Body of pancreas (tissue), 4 donors: ENCODE measurements around the gene POLD1. TPM values are rescaled to one million over a fixed set of nuclear protein-coding genes. Genes with fewer than 3 reads are reported as not detected.
A peak's percentile ranks its signal among the peaks of the same experiment; 100 is the strongest.
"Not testable (repeated sequence)": the region's sequence is repeated elsewhere in the genome, so short reads cannot be mapped to it uniquely, and the experiment has no call there.

Source experiments
- ATAC-seq: fragments of 150-250 bp; one replicate; pipeline ENCODE4 v1.9.1; 2016
- DNase-seq, 4 donors: peaks; one replicate each; pipeline ENCODE4 v3.0.0-alpha.2; 2019
- H3K27ac ChIP-seq, 4 donors: fragments of 200-600 bp; sonication (generic); 1 replicate in 3 of 4; 2 replicates in 1 of 4; pipeline versions ENCODE4 v1.5.1 to v1.6.1; 2016 to 2019; ENCODE audit warnings: mild to moderate bottlenecking in 1 of 4, mixed read lengths in 1 of 4, moderate library complexity in 1 of 4
- H3K27me3 ChIP-seq, 2 donors: fragments of 200-600 bp; sonication (generic); one replicate each; pipeline ENCODE4 v1.6.0; 2016; ENCODE audit warnings: mild to moderate bottlenecking in 1 of 2
- H3K36me3 ChIP-seq, 2 donors: fragments of 200-600 bp; sonication (generic); replicated peaks in 1 of 2; 2 replicates each; pipeline ENCODE4 v1.5.1; 2016; ENCODE audit warnings: low read depth in 2 of 2; ENCODE audit not compliant: insufficient read depth in 1 of 2
- H3K4me1 ChIP-seq: fragments of 200-600 bp; sonication (generic); one replicate; pipeline ENCODE4 v1.6.0; 2016
- H3K4me3 ChIP-seq, 2 donors: fragments of 200-600 bp; sonication (generic); 1 replicate in 1 of 2; 2 replicates in 1 of 2; pipeline ENCODE4 v1.5.1; 2016 to 2019
- H3K9me3 ChIP-seq, 3 donors: fragments of 200-600 bp; sonication (generic); 1 replicate in 2 of 3; 2 replicates in 1 of 3; pipeline ENCODE4 v1.5.1; 2016
- POLR2A ChIP-seq, 3 donors: fragments of 450-650 bp; IDR thresholded peaks; one replicate each; pipeline ENCODE4 v1.6.1; 2016; ENCODE audit warnings: antibody characterized with exemption in 3 of 3, mild to moderate bottlenecking in 2 of 3
- WGBS, 2 donors: methylation state at CpG; one replicate each; pipeline ENCODE4 v1.1.5; 2017; 5-methylcytosine and 5-hydroxymethylcytosine counted together
- intact Hi-C: fragments of 100-400 bp; cut with DNase I; formaldehyde crosslinking; loops from one replicate; pipeline ENCODE4 v1.15.1; 2023
- total RNA-seq, 2 donors: library from RNA; depleted of rRNA; stranded (reverse); fragments of >200 nt; gene quantifications; one replicate each; pipeline ENCODE4 v1.1.0, GENCODE V29; 2016
- TF ChIP-seq, protein P1 (sequence below), 7 experiments: fragments of 450-650 bp in 4 of 7; fragments of 200-600 bp in 3 of 7; sonication (generic) in 3 of 7; IDR thresholded peaks; one replicate each; pipeline ENCODE4 v1.5.1; 2016 to 2019; ENCODE audit warnings: antibody characterized with exemption in 7 of 7

The POLD1 gene
- total RNA-seq, 2 donors from 2014 or later: 13.2 to 13.8 TPM

DNA sequence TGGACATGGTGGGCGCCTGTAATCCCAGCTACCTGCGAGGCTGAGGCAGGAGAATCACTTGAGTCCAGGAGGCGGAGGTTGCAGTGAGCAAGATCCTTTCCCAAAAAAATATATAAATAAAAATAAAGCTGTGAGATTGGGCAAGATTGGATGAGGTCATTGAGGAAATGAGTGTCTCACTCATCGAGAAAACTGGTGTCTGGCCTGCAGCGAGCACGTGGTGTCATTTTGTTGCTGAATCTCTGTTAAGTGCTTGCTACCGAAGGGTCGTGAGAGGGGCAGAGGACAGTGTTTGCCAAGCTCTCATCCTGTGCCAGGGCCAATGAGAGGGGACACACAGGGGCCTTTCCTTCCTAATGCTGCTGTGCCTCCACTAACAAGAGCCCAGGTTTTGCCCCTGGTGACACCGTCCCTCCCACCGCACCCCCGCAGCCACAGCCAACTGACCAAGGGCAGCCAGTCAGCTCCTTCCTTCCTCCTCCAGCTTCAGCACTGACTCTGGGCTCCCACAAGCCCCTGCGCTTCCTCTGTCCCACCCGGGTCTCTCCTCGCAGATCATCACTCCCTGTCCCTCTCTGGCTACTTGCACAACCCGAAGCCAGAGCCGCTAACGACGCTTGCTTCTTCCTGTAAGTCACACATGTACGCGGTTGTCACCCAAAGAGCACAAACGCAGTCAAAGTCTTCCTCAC lies 3.2 kb downstream of the POLD1 start:
- no peaks in the 10 kb centered on the region for H3K9me3 ChIP-seq
- intact Hi-C loops: no loop called here
- DNase-seq (peak in 1 of 4 donors; percentile 51), ATAC-seq (no peak)
- H3K36me3 ChIP-seq: peaks cover 0 to 3% of the 10 kb centered on the region in 2 donors
- no peak overlapping the region for H3K4me3 ChIP-seq
- peak overlapping the region in 1 of 4 donors; percentile 3 for H3K27ac ChIP-seq
- peaks cover 18% of the 10 kb centered on the region for H3K4me1 ChIP-seq
- WGBS, 2 donors: 78 to 90% methylated on average over 21 of the region's 21 CpGs
- TF ChIP-seq, protein P1, sequence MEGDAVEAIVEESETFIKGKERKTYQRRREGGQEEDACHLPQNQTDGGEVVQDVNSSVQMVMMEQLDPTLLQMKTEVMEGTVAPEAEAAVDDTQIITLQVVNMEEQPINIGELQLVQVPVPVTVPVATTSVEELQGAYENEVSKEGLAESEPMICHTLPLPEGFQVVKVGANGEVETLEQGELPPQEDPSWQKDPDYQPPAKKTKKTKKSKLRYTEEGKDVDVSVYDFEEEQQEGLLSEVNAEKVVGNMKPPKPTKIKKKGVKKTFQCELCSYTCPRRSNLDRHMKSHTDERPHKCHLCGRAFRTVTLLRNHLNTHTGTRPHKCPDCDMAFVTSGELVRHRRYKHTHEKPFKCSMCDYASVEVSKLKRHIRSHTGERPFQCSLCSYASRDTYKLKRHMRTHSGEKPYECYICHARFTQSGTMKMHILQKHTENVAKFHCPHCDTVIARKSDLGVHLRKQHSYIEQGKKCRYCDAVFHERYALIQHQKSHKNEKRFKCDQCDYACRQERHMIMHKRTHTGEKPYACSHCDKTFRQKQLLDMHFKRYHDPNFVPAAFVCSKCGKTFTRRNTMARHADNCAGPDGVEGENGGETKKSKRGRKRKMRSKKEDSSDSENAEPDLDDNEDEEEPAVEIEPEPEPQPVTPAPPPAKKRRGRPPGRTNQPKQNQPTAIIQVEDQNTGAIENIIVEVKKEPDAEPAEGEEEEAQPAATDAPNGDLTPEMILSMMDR (IDR thresholded peaks at IDR 0.05): no peak
- peak in 1 of 3 donors; percentile 20 for TF ChIP-seq POLR2A (IDR thresholded peaks at IDR 0.05)
- H3K27me3 ChIP-seq: no peaks in the 10 kb centered on the region

DNA sequence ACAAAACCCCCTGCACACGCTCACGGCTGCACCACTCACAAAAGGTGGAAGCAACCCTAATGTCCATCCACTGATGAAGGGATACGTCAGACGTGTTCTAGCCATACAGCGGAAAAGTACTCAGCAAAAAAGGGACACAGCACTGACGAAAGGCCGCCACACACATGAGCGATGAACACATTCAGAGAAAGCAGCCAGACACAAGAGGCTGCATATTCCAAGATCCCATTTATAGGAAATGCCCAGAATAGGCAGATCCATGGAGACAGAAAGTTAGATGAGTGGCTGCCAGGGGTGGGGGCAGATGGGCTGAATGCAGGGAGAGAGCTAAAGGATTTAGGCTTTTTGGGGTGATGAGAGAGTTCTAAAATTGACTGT lies 3.7 kb downstream of the POLD1 start:
- TF ChIP-seq POLR2A (IDR thresholded peaks at IDR 0.05): peak in 1 of 3 donors; percentile 8
- TF ChIP-seq, protein P1 (IDR thresholded peaks at IDR 0.05): no peak
- no peaks in the 10 kb centered on the region for H3K36me3 ChIP-seq
- intact Hi-C loops: no loop called here
- peak overlapping the region in 1 of 4 donors; percentile 3 for H3K27ac ChIP-seq
- H3K27me3 ChIP-seq: no peaks in the 10 kb centered on the region
- H3K4me1 ChIP-seq: peaks cover 18% of the 10 kb centered on the region
- ATAC-seq (no peak), DNase-seq (no peak)
- WGBS, 2 donors: 88 to 90% methylated on average over 8 of the region's 8 CpGs
- H3K9me3 ChIP-seq: no peaks in the 10 kb centered on the region
- no peak overlapping the region for H3K4me3 ChIP-seq

DNA sequence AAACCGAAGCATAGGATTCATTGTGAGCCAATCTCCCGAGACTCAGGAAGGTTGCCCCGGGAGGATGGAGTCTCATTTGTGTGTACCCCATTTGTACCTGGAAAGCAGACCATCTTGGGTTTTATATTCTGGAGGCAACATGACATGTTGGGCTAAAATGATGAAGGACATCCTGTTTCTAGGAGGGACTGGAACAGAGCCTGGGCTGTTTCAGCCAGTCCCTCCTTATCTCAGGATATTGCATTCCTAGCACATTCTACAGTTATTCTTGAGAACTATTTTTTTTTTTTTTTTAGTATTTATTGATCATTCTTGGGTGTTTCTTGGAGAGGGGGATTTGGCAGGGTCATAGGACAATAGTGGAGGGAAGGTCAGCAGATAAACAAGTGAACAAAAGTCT lies 6.1 kb downstream of the POLD1 start:
- ATAC-seq, intact Hi-C loops: not testable (repeated sequence)
- 91 to 94% methylated on average over 3 of the region's 3 CpGs for WGBS, 2 donors

DNA sequence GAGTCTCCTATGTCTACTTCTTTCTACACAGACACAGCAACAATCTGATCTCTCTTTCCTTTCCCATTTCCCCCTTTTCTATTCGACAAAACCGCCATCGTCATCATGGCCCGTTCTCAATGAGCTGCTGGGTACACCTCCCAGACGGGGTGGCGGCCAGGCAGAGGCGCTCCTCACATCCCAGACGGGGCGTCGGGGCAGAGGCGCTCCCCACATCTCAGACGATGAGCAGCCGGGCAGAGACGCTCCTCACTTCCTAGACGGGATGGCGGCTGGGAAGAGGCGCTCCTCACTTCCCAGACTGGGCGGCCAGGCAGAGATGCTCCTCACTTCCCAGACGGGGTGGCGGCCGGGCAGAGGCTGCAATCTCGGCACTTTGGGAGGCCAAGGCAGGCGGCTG lies 6.8 kb downstream of the POLD1 start:
- ATAC-seq, H3K36me3 ChIP-seq, DNase-seq, H3K4me1 ChIP-seq, intact Hi-C loops, H3K4me3 ChIP-seq, H3K27me3 ChIP-seq, H3K27ac ChIP-seq, H3K9me3 ChIP-seq: not testable (repeated sequence)
- 95 to 98% methylated on average over 12 to 22 of the region's 23 CpGs for whole genome bisulfite sequencing, 2 donors

More for the DNA sequence above, 6.1 kb downstream of the POLD1 start:
- not testable (repeated sequence) for H3K36me3 ChIP-seq, H3K27me3 ChIP-seq, H3K4me1 ChIP-seq, H3K4me3 ChIP-seq, H3K9me3 ChIP-seq, DNase-seq, H3K27ac ChIP-seq

DNA sequence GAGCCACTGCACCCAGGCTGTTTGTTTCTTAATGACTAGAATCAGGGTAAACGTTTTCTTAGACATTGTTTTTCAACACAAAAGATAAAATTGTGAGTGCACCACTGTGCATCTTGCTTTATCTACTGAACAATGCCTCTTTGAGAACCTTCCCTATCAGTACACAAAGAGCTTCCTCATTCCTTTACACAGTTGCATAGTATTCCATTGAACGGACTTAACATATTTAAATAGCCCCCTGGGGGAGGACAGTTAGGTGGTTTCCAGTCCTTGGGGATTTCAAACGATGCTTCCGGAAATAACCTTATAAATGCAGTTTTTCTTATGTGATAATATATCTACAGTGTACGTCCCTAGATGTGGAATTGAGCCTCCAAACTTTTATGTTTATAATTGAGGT lies 8.6 kb downstream of the POLD1 start:
- Histone ChIP-seq H3K27ac (no peak overlapping the region), H3K4me1 (no peaks in the 10 kb centered on the region), H3K9me3 (no peaks in the 10 kb centered on the region), H3K27me3 (no peaks in the 10 kb centered on the region), H3K36me3 (no peaks in the 10 kb centered on the region), H3K4me3 (no peak overlapping the region)
- no peak for TF ChIP-seq POLR2A (IDR thresholded peaks at IDR 0.05)
- TF ChIP-seq, protein P1 (IDR thresholded peaks at IDR 0.05): no peak
- intact Hi-C loops: no loop called here
- DNase-seq (no peak), ATAC-seq (no peak)
- 90 to 93% methylated on average over 5 of the region's 5 CpGs for WGBS, 2 donors

DNA sequence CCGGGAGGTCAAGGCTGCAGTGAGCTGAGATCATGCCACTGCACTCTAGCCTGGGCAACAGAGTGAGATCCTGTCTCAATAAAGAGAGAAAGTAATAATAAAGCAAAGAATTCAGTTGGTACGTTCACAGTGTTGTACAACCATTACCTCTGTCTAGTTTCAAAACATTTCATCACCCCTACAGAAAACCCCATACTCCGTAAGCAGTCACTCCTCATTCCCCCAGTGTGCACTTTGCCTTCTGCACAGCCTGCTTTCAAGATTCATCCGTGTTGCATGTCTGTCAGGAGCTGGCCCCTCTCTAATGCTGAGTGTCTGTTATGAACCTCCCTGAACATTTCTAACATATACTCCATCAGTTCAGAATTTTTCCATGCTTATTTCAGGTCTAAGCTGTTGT lies 9.4 kb downstream of the POLD1 start:
- 80 to 90% methylated on average over 4 of the region's 4 CpGs for WGBS, 2 donors
- Histone ChIP-seq H3K27me3 (no peaks in the 10 kb centered on the region), H3K4me1 (no peaks in the 10 kb centered on the region), H3K27ac (no peak overlapping the region), H3K36me3 (no peaks in the 10 kb centered on the region), H3K4me3 (no peak overlapping the region), H3K9me3 (no peaks in the 10 kb centered on the region)
- DNase-seq (no peak), ATAC-seq (no peak)
- intact Hi-C loops: no loop called here
- TF ChIP-seq, protein P1 (IDR thresholded peaks at IDR 0.05): no peak
- TF ChIP-seq POLR2A (IDR thresholded peaks at IDR 0.05): no peak
